C4-2B (cell line): ENCODE measurements around the gene CGB1.
"Not testable (repeated sequence)": the region's sequence is repeated elsewhere in the genome, so short reads cannot be mapped to it uniquely, and the experiment has no call there.

Source experiments
- H3K27ac ChIP-seq: fragments of 450-650 bp; 2 replicates; pipeline ENCODE4 v1.5.1; 2017
- ZFX ChIP-seq: fragments of 450-650 bp; IDR thresholded peaks from 2 replicates; pipeline ENCODE4 v1.6.1; 2017
- TF ChIP-seq, protein P1 (sequence below): fragments of 450-650 bp; conservative IDR thresholded peaks from 2 replicates; pipeline ENCODE4 v1.5.1; 2017; ENCODE audit warnings: mild to moderate bottlenecking

Gene CGB1

DNA sequence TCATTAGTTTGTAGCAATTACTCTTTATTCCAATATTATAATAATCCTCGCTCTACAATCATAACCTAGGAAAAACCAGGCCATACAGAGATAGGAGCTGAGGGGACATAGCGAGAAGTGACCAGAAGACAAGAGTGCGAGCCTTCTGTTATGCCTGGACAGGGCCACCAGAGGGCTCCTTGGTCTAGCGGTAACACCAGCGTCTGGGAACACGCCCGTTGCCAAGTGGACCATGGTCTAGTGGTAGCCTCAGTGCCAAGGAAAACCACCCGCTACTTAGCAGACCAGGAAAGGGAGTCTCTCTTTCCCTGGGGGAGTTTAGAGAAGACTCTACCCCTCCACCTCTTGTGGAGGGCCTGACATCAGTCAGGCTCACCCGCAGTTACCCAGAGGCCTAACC is 38.2 kb upstream of the CGB1 start:
- TF ChIP-seq, protein P1, sequence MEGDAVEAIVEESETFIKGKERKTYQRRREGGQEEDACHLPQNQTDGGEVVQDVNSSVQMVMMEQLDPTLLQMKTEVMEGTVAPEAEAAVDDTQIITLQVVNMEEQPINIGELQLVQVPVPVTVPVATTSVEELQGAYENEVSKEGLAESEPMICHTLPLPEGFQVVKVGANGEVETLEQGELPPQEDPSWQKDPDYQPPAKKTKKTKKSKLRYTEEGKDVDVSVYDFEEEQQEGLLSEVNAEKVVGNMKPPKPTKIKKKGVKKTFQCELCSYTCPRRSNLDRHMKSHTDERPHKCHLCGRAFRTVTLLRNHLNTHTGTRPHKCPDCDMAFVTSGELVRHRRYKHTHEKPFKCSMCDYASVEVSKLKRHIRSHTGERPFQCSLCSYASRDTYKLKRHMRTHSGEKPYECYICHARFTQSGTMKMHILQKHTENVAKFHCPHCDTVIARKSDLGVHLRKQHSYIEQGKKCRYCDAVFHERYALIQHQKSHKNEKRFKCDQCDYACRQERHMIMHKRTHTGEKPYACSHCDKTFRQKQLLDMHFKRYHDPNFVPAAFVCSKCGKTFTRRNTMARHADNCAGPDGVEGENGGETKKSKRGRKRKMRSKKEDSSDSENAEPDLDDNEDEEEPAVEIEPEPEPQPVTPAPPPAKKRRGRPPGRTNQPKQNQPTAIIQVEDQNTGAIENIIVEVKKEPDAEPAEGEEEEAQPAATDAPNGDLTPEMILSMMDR, result peak; percentile 62
- not testable (repeated sequence) for H3K27ac ChIP-seq

DNA sequence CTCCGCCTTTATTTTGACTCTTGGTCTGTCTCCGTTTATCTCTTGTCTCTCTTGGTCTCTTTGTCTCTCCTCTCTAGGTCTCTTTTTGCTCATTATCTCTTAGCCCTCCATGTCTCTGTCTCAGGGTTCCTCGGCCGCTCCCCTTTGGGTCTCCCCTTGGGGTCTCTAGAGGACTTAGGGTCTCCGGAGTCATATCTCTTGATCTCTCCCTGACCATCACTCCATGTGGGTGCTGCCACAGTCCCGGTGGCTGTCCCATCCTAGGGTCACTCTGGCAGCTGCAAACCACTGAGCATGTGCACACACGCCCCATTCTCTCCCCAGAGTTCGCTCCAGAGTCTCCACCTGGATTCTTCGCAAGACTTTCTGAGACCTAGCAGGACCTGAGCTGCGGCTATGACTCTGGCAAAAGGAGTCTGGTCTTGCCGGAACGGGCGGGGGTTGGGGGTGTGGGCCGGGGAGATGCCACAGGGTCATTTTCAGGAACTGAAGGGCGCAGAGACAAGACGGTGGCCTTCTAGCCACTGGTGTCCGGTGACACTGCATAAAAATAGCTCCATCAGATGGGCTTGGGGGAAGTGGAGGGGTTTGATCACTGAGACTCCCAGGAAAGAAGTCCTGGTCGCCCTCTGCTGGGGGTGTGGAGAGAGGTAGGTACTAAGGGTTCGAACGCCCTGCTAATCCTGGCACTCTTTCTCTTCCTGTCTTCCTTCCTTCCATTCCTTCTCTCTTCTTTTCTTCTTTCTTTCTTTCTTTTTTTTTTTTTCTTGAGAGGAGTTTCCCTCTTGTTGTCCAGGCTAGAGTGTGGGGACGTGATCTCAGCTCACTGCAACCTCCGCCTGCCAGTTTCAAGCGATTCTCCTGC is 37.1 kb upstream of the CGB1 start:
- TF ChIP-seq, protein P1, result no peak
- no peak for TF ChIP-seq ZFX
- H3K27ac ChIP-seq, result no peak overlapping the region

DNA sequence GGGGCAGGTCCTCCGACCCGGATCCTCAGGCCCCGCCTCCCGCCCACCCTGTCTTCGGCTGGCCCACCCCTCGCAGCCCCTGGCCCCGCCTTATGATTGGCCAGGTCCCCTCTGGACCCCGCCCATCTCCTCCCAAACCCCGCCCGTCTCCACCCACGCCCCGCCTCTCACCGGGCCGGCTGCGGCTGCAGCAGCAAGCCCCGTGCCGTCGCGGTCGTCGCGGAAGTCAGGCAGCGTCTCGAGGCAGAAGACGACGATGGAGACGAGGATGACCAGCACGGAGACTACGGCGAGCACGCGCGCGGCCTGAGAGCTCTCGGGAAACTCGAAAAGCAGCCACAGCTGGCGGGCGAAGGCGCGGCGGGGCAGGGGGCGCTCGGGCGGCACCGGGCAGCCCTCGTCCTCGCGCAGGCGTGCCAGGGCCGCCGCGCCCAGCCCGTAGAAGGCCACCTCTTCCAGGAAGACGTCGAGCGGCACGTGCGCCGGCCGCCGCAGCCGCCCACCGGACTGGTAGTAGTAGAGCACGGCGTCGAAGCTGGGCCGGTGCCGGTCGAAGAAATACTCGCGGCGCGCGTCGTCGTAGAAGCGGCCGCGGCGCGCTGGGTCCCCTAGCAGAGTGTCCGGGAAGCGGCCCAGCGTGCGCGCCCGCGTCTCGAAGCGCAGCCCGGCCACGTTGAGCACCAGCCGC is 35.3 kb upstream of the CGB1 start:
- no peak overlapping the region for H3K27ac ChIP-seq
- no peak for TF ChIP-seq ZFX
- TF ChIP-seq, protein P1, result no peak

DNA sequence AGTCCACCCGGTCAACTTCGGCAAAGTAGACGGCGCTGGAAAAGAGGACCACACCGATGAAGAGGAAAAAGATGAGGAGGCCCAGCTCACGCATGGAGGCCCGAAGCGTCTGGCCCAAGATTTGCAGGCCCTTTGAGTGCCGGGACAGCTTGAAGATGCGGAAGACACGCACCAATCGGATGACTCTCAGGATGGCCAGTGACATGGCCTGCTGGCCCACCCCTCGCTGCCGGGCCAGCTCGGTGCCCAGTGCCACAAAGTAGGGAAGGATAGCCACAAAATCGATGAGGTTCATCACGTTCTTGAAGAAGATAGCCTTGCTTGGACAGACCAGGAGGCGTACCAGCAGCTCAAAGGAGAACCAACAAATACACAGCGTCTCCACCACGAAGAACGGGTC is 33.7 kb upstream of the CGB1 start:
- TF ChIP-seq ZFX, result no peak
- TF ChIP-seq, protein P1, result no peak
- no peak overlapping the region for H3K27ac ChIP-seq

- no peak for TF ChIP-seq ZFX
- TF ChIP-seq, protein P1, result no peak
- no peak overlapping the region for H3K27ac ChIP-seq
These were observed 32.3 kb upstream of the CGB1 start for GRCh38 chr19:49069026-49069425.

DNA sequence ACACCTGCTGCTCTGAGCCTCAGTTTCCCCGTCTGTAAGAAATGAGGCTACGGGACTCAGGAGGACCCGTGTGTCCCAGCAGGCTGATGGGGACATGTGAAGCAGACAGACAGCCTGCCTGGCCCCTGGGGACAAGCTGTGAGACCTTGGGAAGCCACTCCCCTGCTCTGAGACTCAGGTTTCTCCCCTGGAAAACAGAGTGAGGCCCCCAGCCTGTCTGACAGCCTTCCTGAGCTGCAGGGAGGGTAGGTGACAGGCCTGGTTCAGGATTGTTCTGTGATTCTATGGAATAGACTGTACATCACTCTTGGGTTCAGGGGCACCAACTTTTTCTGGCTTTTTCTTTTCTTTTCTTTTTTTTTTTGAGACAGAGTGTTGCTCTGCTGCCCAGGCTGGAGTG is 30.9 kb upstream of the CGB1 start:
- no peak overlapping the region for H3K27ac ChIP-seq
- TF ChIP-seq, protein P1, result no peak
- no peak for TF ChIP-seq ZFX

DNA sequence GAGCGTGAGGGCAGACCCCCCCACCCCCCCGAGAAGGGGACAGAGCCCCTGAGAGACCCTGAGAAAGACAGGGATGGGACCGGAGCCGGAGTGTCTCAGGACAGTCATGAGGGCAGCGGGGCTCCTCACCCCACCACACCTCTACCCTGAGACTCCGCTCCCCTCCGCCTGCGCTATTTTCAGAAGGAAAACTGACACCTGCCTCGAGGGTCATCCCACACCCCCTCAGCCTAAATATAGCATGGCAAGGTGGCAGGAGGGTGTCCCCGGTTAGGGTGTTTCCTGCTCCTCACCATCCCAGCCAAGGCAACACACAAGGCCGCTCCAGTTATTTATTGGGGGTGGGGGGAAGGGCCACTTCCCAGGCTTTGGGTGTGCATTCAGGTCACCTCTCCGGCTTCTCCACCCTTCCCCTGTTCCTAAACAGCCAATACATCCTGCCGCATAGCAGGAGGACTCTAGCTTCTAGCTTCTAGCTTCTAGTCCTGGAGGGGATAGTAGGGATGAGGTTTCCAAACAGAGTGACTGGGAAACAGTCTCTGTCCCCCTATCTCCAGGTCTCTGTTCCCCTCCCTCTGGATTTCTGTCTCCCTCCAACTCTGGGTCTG is 29.3 kb upstream of the CGB1 start:
- no peak overlapping the region for H3K27ac ChIP-seq
- TF ChIP-seq, protein P1, result no peak
- TF ChIP-seq ZFX, result no peak
